ENCODE results near the gene COL27A1.
A peak's percentile ranks its signal among the peaks of the same experiment; 100 is the strongest.

The COL27A1 gene

GRCh38 chr9:114348261-114348905 lies 193.0 kb downstream of the COL27A1 start:
- no peak for DNase-seq

GRCh38 chr9:114348906-114349482 lies 193.7 kb downstream of the COL27A1 start:
- peak; percentile 52 for DNase-seq

GRCh38 chr9:114349713-114350480 lies 194.6 kb downstream of the COL27A1 start:
- no peak for DNase-seq

- no peak for DNase-seq
These were observed 195.5 kb downstream of the COL27A1 start for GRCh38 chr9:114350636-114351401.

- no peak for DNase-seq
These were observed 196.6 kb downstream of the COL27A1 start for GRCh38 chr9:114351932-114352331.

GRCh38 chr9:114355821-114356220 lies 200.5 kb downstream of the COL27A1 start:
- DNase-seq, result no peak

- no peak for DNase-seq
These were observed 201.5 kb downstream of the COL27A1 start for GRCh38 chr9:114356792-114357191.

GRCh38 chr9:114357360-114357759 lies 202.0 kb downstream of the COL27A1 start:
- no peak for DNase-seq

GRCh38 chr9:114357911-114358328 lies 202.6 kb downstream of the COL27A1 start:
- no peak for DNase-seq

- DNase-seq, result no peak
These were observed 204.5 kb downstream of the COL27A1 start for GRCh38 chr9:114359801-114360200.

GRCh38 chr9:114361542-114361941 lies 206.2 kb downstream of the COL27A1 start:
- DNase-seq, result no peak
